Right kidney (tissue), 1 donor: ENCODE results near the gene SDK1.

ENCODE experiments used
- DNase-seq: peaks from one replicate; pipeline ENCODE4 v3.0.0-alpha.2; 2016

Gene SDK1

GRCh38 chr7:4065190-4065589, 764.1 kb downstream of the SDK1 start:
- no peak for DNase-seq

- no peak for DNase-seq
These were observed 765.2 kb downstream of the SDK1 start for GRCh38 chr7:4066206-4066605.

DNA sequence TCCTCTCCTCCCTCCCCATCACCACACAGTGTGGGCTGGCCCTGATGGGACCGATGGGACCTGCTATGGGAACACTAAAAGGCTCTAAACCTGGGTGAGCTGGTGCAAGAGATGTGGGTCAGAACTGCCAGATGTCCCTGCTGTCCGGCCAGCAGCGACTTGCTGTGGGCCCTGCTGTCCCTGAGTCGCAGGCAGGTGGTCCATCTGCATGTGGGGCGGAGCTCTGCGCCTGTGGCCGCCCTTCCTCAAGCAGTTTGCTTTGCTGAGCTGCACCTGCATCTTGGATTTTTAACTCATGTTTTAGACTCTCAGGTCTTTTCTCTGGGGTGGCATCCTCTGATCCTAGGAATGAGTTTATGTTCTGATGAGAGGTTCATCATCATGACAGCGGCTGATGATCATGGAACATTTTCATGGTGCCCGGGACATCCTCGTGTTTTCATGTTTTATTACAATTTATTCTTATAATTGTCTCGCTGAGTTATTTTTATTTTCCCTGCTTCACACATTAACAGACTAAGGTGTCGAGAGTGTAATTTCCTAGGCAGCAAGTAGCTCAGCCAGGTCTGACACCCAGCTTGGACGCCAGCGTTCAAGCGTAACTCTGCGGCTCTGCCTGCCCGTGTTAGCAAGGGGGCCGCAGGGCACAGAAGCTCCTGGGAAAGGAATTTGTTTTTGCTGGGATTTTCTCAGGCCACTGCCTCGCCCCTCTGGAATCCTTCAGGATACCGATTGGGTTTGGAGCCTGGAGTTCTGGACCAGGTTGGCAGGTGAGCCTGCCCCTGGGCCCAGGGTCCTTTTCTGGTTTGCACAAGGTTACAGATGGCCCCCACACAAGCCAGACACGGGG, 765.8 kb downstream of the SDK1 start:
- DNase-seq: no peak

DNA sequence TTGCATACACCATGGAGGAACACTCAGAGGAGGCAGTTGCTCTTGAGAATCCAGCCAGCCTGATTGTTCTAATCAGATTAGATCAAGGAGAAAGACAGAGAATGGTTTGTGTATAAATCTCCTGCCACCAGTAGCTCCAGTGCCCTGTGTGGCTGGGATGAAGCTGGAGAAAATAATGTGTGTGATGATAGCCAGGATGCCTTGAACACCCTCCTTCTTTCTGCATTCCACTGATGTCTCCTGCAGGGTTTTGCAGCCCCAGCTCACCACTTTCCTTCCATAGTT, 766.4 kb downstream of the SDK1 start:
- DNase-seq: no peak

DNA sequence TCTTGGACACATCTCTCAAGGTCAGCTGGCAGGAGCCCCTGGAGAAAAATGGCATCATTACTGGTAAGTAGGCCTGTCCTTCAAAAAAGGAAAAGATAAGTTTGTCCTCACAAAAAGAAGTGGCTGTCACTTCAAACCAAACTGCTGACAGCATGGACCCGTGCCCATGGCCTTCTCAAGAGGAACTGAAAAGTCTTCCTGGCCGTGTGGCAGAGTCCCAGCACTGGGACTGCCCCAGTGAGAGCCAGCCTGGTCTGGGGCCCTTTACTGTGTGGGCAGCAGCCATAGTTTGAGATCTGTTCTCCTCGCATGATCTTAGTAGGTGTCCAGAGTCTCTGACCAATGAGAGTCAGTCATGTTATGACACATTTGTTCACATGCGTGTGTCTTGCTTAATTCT, 766.8 kb downstream of the SDK1 start:
- DNase-seq: no peak

DNA sequence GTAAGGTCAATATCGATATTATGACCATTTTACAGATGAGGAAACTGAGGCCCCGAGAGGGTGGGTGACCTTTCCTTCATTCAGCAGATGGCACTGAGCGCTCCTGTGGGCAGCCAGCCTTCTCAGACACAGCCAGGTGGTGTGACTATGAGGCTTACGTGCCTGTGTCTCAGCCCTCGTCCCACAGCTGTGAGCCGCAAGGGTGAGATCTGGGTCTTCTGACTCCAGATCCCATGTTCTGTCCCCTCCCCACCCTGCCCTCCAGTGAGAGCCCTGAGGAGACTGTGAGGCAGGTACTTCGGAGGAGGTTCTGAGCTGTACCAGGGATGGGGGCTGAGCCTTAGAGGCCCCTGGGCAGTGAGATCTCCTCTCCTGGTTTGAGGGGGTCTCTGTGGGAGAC, 767.2 kb downstream of the SDK1 start:
- DNase-seq: no peak

DNA sequence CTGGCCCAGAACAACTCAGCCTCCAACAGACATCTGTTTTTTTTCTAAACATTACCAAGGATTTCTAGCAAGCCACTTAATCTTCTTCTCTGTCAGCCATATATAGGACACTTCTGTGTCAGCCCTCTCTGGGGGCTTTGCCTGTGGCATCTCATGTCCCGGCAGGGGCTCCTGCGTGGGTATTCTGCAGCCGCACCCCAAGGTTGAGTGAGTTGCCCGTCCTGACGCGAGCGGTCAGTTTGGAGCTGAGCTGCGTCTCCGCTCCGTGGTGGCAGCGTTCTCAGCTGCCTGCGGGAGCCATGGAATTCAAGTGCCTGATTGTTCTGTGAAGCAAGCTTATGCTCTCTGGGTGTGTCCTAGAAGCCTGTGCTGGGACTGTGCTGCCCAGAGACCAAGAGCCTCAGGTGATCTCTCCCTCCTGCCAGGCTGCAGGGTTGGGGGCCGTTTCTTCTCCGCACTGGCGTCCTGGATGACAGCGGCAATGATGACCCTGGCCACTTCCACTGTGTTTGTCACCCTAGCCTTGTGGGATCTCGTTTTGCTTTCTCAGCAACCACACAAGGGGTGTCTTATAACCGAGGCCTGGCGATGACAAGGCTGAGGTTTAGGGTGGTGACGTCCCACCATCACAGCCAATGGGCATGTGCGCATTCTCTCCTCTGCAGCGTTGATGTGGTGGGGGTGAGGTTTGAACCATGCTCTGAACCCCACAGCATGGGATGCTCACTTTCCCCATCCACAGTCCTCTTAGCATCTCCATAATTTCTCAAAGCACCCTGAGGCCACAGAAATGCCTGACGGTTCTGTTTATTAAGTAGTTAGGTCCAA, 768.4 kb downstream of the SDK1 start:
- no peak for DNase-seq

DNA sequence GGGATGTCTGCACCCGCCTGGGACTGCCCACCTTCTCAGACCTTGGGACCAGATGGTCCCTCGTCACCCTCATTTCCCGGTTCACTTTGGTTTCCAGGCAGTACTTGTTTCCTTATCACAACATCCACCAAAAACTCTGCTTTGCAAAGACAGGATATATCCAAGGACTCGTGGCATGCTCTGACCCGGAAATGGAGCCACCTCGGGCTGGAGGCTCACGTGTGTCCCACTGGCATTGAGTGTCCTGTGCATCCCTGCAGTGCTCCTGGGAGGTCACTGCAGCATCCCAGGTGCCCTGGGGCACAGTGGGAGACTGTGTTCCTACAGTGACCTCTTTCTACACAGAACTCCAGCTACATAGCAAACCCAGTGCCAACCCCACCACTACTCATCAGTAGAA, 769.2 kb downstream of the SDK1 start:
- no peak for DNase-seq

DNA sequence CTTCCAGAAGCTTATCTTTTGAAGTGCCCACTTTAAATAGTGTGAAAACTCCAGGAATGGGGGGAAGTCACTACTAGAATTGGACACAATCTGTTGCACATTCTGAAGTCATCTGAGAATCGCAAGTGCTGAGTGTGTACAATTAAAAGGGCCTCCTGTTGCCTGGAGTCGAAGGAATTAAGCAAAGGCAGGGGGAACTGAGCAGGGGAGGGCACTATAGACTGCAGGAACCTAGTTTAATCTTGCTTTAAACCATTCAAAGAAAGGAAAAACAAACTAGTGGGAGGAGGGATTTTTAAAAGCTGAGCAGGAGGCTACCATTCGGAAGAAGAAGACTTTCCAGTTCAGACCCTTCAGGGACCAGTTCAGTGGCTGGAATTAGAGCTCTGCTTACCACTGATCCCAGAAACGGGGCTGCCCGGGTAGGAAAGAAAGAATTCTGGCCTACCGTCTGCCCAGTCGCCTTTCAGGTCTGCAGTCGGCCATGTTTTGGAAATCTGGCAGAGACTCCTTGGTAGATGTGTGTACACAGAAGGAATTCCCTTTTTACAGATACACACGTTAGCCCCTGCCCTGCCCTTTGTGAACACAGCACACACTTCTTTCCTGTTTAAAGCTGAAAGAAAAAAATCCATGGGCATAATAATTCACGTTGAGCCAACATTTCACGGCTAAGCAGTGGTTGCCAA, 770.5 kb downstream of the SDK1 start:
- DNase-seq: no peak

DNA sequence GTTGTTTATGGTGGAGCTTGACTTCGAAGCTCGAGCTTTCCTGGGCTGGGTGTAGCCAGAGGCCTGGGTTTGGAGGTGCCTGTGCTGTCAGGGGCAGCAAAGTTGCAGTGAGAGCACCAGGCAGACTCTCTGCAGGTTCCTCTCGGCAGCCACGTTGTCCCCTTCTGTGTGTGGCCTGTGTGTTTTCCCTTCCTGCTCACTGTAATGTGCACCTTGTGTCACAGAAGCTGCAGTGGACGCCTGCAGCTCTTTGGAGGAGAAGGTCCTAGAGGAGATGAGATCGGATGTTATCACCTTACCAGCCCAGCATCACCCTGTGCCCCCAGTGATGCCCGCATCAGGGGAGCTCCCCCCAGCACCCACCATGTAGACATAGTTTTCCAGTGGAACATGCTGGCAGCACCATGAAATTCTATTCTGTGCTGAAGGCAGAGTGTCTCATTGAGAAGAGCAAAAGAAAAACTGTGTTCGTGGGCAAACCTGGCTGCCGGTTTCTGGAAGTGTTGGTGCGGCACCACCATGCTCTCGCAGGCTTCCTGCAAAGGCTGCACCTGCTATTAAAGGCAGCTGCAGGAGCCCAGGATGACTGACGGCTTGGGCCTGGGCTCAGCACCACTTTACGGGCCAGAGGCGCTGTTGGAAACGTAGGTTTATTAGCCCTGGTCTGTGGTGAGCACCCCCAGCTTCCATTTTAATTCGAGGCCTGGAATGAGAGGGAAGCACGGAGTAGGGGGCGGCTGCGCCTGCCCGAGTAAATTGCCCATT, 771.3 kb downstream of the SDK1 start:
- DNase-seq: no peak

DNA sequence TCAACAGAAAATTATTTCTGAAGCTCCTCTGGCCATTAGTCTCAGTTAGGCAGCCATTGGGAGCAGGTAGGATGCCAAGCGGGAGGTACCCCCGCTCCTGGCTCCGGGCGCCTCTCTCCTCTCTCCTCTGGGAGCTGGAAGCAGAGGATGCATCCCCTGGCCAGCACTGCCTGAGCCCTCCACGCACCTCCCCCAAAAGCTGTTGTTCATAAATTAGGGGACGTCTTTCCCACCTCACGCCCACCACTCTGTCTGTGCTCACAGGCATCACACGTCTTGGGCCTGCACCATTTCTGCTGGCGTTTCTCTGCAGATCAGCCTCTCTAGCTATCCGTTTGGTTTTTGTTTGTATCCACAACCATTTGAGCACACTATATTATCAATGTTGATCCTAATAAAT, 772.0 kb downstream of the SDK1 start:
- DNase-seq: no peak

GRCh38 chr7:4073750-4074149, 772.7 kb downstream of the SDK1 start:
- no peak for DNase-seq

DNA sequence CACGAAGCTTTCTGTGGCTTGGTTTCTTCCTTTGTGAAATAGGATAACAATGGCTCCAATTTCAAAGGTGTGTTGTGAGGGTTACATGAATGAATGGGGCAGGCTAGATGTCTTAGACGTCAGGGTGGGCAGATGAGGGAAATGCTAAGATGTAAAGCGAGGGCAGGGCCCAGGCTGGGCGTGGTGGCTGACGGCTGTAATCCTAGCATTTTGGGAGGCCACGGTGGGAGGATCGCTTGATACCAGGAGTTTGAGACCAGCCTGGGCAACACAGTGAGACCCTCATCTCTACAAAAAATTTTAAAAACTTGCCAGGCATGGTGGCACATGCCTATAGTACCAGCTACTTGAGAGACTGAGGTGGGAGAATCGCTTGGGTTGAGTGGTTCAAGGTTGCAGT, 773.4 kb downstream of the SDK1 start:
- DNase-seq: no peak

GRCh38 chr7:4074994-4075393, 773.9 kb downstream of the SDK1 start:
- DNase-seq: no peak

DNA sequence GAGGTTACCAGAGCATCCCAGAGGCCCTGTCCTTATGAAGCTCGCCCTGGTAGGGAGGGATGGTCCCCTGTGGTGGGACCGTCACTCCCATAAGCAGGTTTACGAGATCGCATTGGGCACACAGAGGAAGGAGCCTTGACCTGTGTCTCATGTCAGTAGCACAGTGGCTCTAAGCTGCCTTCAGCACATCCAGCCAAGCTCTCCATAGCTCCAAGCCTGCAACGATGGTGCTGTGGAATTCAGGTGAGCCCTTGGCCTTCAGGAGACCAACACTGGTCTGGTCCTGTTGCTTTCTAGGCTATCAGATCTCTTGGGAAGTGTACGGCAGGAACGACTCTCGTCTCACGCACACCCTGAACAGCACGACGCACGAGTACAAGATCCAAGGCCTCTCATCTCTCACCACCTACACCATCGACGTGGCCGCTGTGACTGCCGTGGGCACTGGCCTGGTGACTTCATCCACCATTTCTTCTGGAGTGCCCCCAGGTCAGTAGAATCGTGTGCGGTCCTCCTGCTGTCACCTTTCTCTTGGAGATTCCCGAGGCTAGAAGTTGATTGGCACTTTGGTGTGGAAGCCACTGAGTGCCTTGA, 775.7 kb downstream of the SDK1 start:
- no peak for DNase-seq

- no peak for DNase-seq
These were observed 776.9 kb downstream of the SDK1 start for GRCh38 chr7:4077980-4078379.

DNA sequence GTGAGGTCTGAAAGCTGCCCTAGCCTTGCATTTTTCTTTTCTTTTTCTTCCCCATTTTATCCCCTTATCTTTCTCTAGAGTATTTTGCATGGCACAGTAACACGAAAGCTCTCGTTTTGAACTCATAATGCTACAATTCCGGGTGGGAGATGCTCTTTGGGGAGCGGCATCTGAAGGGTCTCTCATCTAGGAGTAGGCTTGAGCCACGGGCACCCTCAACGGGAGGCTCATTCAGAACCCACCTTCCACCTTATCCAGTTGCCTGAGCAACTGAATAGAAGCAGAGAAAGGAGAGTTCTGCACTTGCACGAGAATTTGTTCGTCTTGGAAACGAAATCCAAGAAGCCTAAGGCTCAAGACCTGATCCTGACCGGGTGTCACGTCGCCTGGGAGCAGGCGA, 777.5 kb downstream of the SDK1 start:
- DNase-seq: no peak

- no peak for DNase-seq
These were observed 778.3 kb downstream of the SDK1 start for GRCh38 chr7:4079366-4079765.

DNA sequence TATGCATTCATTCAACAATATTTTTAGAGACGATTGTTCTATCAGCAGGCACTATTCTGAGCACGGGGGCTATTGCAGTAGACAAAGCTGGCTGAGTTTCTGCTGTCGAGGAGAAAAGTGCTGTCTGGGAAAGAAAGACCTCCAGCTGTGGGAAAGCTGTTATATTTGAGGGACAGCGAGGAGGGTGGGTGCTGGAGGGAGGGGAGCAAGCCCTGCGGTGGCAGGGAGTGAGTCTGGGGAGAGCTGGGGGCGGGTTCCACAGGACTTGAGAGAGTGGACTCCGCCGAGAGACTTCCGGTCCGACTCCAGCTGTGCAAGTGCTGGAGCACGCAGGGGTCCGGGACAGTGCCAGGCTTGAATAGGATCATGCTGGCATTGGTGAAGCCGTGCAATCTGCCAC, 778.9 kb downstream of the SDK1 start:
- no peak for DNase-seq

- DNase-seq: no peak
These were observed 779.9 kb downstream of the SDK1 start for GRCh38 chr7:4080954-4081353.

DNA sequence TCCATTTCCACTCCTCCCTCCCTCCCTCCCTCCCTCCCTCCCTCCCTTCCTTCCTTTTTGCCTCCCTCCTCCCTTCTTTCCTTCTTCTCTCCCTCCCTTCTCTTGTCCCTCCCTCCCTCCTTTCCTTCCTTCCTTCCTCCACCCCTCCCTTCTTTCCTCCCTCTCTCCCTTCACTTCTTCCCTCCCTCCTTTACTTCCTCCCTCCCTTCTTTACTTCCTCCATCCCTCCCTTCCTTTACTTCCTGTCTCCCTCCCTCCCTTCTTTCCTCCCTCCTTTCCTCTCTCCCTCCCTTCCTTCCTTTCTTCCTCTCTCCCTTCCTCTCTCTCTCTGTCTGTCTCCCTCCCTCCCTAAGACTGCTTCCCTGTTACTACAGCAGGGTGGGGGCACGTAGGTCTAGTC, 782.5 kb downstream of the SDK1 start:
- no peak for DNase-seq

GRCh38 chr7:4084271-4084670, 783.2 kb downstream of the SDK1 start:
- DNase-seq: no peak
